ENCODE measurements around the gene GRK6.

- peak in 3 of 12 donors; percentile 23 to 40 (median 35) for TF ChIP-seq CTCF (IDR thresholded peaks at IDR 0.05)
- TF ChIP-seq POLR2A (IDR thresholded peaks at IDR 0.05): no peak
These were observed 30.1 kb downstream of the GRK6 start for GRCh38 chr5:177456591-177456964.

Measured in heart left ventricle (tissue), 13 donors.